HG03342 (cell line): ENCODE measurements around the gene ADAMTS17.

Source experiments
- ATAC-seq: cut with Tn5 transposase; IDR thresholded peaks from one replicate; pipeline ENCODE4 v1.9.1; 2021; ENCODE audit warnings: mild to moderate bottlenecking, moderate library complexity; ENCODE audit not compliant: unreplicated experiment

ADAMTS17 gene

GRCh38 chr15:100230784-100231183 lies 111.0 kb downstream of the ADAMTS17 start:
- ATAC-seq: no peak

GRCh38 chr15:100229181-100230163 lies 112.3 kb downstream of the ADAMTS17 start:
- no peak for ATAC-seq

- ATAC-seq: no peak
These were observed 114.0 kb downstream of the ADAMTS17 start for GRCh38 chr15:100227781-100228180.

GRCh38 chr15:100226107-100226506 lies 115.7 kb downstream of the ADAMTS17 start:
- ATAC-seq: no peak

GRCh38 chr15:100224206-100225185 lies 117.3 kb downstream of the ADAMTS17 start:
- ATAC-seq: no peak

- no peak for ATAC-seq
These were observed 119.4 kb downstream of the ADAMTS17 start for GRCh38 chr15:100222349-100222715.

GRCh38 chr15:100221471-100222348 lies 120.1 kb downstream of the ADAMTS17 start:
- ATAC-seq: no peak

- no peak for ATAC-seq
These were observed 121.6 kb downstream of the ADAMTS17 start for GRCh38 chr15:100220058-100220768.

GRCh38 chr15:100218434-100218833 lies 123.3 kb downstream of the ADAMTS17 start:
- no peak for ATAC-seq

GRCh38 chr15:100216182-100216581 lies 125.6 kb downstream of the ADAMTS17 start:
- ATAC-seq: no peak

- no peak for ATAC-seq
These were observed 126.0 kb downstream of the ADAMTS17 start for GRCh38 chr15:100215843-100216169.

- no peak for ATAC-seq
These were observed 126.5 kb downstream of the ADAMTS17 start for GRCh38 chr15:100215031-100215842.

GRCh38 chr15:100211855-100212850 lies 129.6 kb downstream of the ADAMTS17 start:
- no peak for ATAC-seq

- no peak for ATAC-seq
These were observed 131.4 kb downstream of the ADAMTS17 start for GRCh38 chr15:100210338-100210737.

- ATAC-seq: no peak
These were observed 132.7 kb downstream of the ADAMTS17 start for GRCh38 chr15:100208921-100209603.

- no peak for ATAC-seq
These were observed 134.7 kb downstream of the ADAMTS17 start for GRCh38 chr15:100207053-100207452.

GRCh38 chr15:100206643-100207042 lies 135.1 kb downstream of the ADAMTS17 start:
- no peak for ATAC-seq
